ENCODE measurements around the gene KIAA1586. TPM values are rescaled to one million over a fixed set of nuclear protein-coding genes. Genes with fewer than 3 reads are reported as not detected.

KIAA1586 gene
- total RNA-seq, 2 donors from 2014 or later = 3.7 to 4.7 TPM

GRCh38 chr6:57104336-57104735 lies 57.8 kb downstream of the KIAA1586 start:
- Histone ChIP-seq H3K36me3 (peaks cover 41% of the 10 kb centered on the region), H3K9me3 (no peaks in the 10 kb centered on the region), H3K27me3 (no peaks in the 10 kb centered on the region), H3K4me3 (no peak overlapping the region), H3K27ac (no peak overlapping the region), H3K4me1 (no peaks in the 10 kb centered on the region)
- TF ChIP-seq CTCF (IDR thresholded peaks at IDR 0.05) = no peak
- no peak for DNase-seq (ENCODE audit: low spot score)

Other genes starting within 250 kb of the KIAA1586 start
- 1 to 10 TPM in 1 of 2 donors, under 1 TPM in 1; 0.43 to 5.9 TPM for gene BEND6, start 91.6 kb upstream of the KIAA1586 start, total RNA-seq
- 10 to 100 TPM; 20.3 to 23.2 TPM for gene ZNF451, start 43.5 kb downstream of the KIAA1586 start, total RNA-seq
- gene BAG2, start 125.6 kb downstream of the KIAA1586 start, total RNA-seq = 10 to 100 TPM; 12.3 to 16.4 TPM
- gene RAB23, start 175.6 kb downstream of the KIAA1586 start, total RNA-seq = 1 to 10 TPM; 8.6 to 10.0 TPM

All from right atrium auricular region (tissue), 2 donors.